HG03097 (cell line): ENCODE measurements around the gene FBN2.

ENCODE experiments used
- ATAC-seq: cut with Tn5 transposase; IDR thresholded peaks from one replicate; pipeline ENCODE4 v1.9.1; 2021; ENCODE audit not compliant: unreplicated experiment, low FRiP score

Gene FBN2

GRCh38 chr5:128384068-128384467 lies 154.0 kb downstream of the FBN2 start:
- no peak for ATAC-seq

GRCh38 chr5:128380337-128380736 lies 157.7 kb downstream of the FBN2 start:
- no peak for ATAC-seq

GRCh38 chr5:128378632-128379031 lies 159.4 kb downstream of the FBN2 start:
- ATAC-seq, result no peak

- no peak for ATAC-seq
Measured at GRCh38 chr5:128378196-128378595, 159.8 kb downstream of the FBN2 start.

GRCh38 chr5:128376577-128376976 lies 161.5 kb downstream of the FBN2 start:
- no peak for ATAC-seq

- no peak for ATAC-seq
Measured at GRCh38 chr5:128366147-128366546, 171.9 kb downstream of the FBN2 start.

- ATAC-seq, result no peak
Measured at GRCh38 chr5:128362370-128362769, 175.7 kb downstream of the FBN2 start.

GRCh38 chr5:128358826-128359225 lies 179.2 kb downstream of the FBN2 start:
- no peak for ATAC-seq

GRCh38 chr5:128357226-128357625 lies 180.8 kb downstream of the FBN2 start:
- no peak for ATAC-seq

GRCh38 chr5:128355961-128356360 lies 182.1 kb downstream of the FBN2 start:
- ATAC-seq, result no peak

GRCh38 chr5:128353441-128354107 lies 184.5 kb downstream of the FBN2 start:
- ATAC-seq, result no peak

- no peak for ATAC-seq
Measured at GRCh38 chr5:128350705-128351104, 187.3 kb downstream of the FBN2 start.

- no peak for ATAC-seq
Measured at GRCh38 chr5:128349044-128349858, 188.8 kb downstream of the FBN2 start.

- ATAC-seq, result no peak
Measured at GRCh38 chr5:128346038-128346437, 192.0 kb downstream of the FBN2 start.

GRCh38 chr5:128345247-128345646 lies 192.8 kb downstream of the FBN2 start:
- ATAC-seq, result no peak

- no peak for ATAC-seq
Measured at GRCh38 chr5:128343168-128343567, 194.9 kb downstream of the FBN2 start.

- no peak for ATAC-seq
Measured at GRCh38 chr5:128341056-128341455, 197.0 kb downstream of the FBN2 start.

- ATAC-seq, result no peak
Measured at GRCh38 chr5:128340648-128341047, 197.4 kb downstream of the FBN2 start.

- ATAC-seq, result no peak
Measured at GRCh38 chr5:128339585-128339984, 198.5 kb downstream of the FBN2 start.

- no peak for ATAC-seq
Measured at GRCh38 chr5:128338649-128339048, 199.4 kb downstream of the FBN2 start.

- ATAC-seq, result no peak
Measured at GRCh38 chr5:128335339-128335738, 202.7 kb downstream of the FBN2 start.
